Measurements from ENCODE around the gene CNFN.

CNFN gene

GRCh38 chr19:42397263-42398166, 7.4 kb upstream of the CNFN start:
- H3K4me3 ChIP-seq (ENCODE audit: low read depth, low read length) = peak overlapping the region; percentile 81
- no peaks in the 10 kb centered on the region for H3K9me3 ChIP-seq (ENCODE audit: control insufficient read depth, insufficient read depth, low read length)
- H3K9ac ChIP-seq (ENCODE audit: low read depth, low read length) = peak overlapping the region; percentile 59
- H3K27me3 ChIP-seq (ENCODE audit: control insufficient read depth, insufficient read depth, low read length) = peaks cover 13% of the 10 kb centered on the region
- H3K36me3 ChIP-seq (ENCODE audit: control insufficient read depth, insufficient read depth, low read length) = no peaks in the 10 kb centered on the region
- peaks cover 20% of the 10 kb centered on the region for H3K4me1 ChIP-seq (ENCODE audit: control insufficient read depth, insufficient read depth, low read length)
- H3K27ac ChIP-seq (ENCODE audit: low read depth, low read length) = peak overlapping the region; percentile 26

- Histone ChIP-seq H3K9me3 (ENCODE audit: control insufficient read depth, insufficient read depth, low read length) (no peaks in the 10 kb centered on the region), H3K27me3 (ENCODE audit: control insufficient read depth, insufficient read depth, low read length) (peaks cover 10% of the 10 kb centered on the region; the same call in 1 of the 2 replicates), H3K27ac (ENCODE audit: low read depth, low read length) (peak overlapping the region; percentile 77), H3K4me1 (ENCODE audit: control insufficient read depth, insufficient read depth, low read length) (peaks cover 18% of the 10 kb centered on the region), H3K9ac (ENCODE audit: low read depth, low read length) (peak overlapping the region; percentile 65), H3K4me3 (ENCODE audit: low read depth, low read length) (peak overlapping the region; percentile 81), H3K36me3 (ENCODE audit: control insufficient read depth, insufficient read depth, low read length) (no peaks in the 10 kb centered on the region)
Observed at GRCh38 chr19:42396381-42397262, 6.5 kb upstream of the CNFN start.

- H3K4me3 ChIP-seq (ENCODE audit: low read depth, low read length) = no peak overlapping the region
- no peak overlapping the region for H3K27ac ChIP-seq (ENCODE audit: low read depth, low read length)
- H3K9ac ChIP-seq (ENCODE audit: low read depth, low read length) = no peak overlapping the region
- no peaks in the 10 kb centered on the region for H3K9me3 ChIP-seq (ENCODE audit: control insufficient read depth, insufficient read depth, low read length)
- no peaks in the 10 kb centered on the region for H3K36me3 ChIP-seq (ENCODE audit: control insufficient read depth, insufficient read depth, low read length)
- H3K4me1 ChIP-seq (ENCODE audit: control insufficient read depth, insufficient read depth, low read length) = peaks cover 17% of the 10 kb centered on the region
- H3K27me3 ChIP-seq (ENCODE audit: control insufficient read depth, insufficient read depth, low read length) = peaks cover 27% of the 10 kb centered on the region
Observed at GRCh38 chr19:42394751-42395150, 4.7 kb upstream of the CNFN start.

GRCh38 chr19:42392165-42392564, 2.1 kb upstream of the CNFN start:
- Histone ChIP-seq H3K27ac (ENCODE audit: low read depth, low read length) (no peak overlapping the region), H3K27me3 (ENCODE audit: control insufficient read depth, insufficient read depth, low read length) (peaks cover 23% of the 10 kb centered on the region), H3K9ac (ENCODE audit: low read depth, low read length) (no peak overlapping the region)

GRCh38 chr19:42388851-42389489, 1.1 kb downstream of the CNFN start:
- Histone ChIP-seq H3K27ac (ENCODE audit: low read depth, low read length) (no peak overlapping the region), H3K4me3 (ENCODE audit: low read depth, low read length) (no peak overlapping the region), H3K9ac (ENCODE audit: low read depth, low read length) (no peak overlapping the region), H3K27me3 (ENCODE audit: control insufficient read depth, insufficient read depth, low read length) (peaks cover 23% of the 10 kb centered on the region), H3K4me1 (ENCODE audit: control insufficient read depth, insufficient read depth, low read length) (0 out of 2 replicates have a peak, but pooled peaks cover 5% of the 10 kb centered on the region), H3K36me3 (ENCODE audit: control insufficient read depth, insufficient read depth, low read length) (no peaks in the 10 kb centered on the region), H3K9me3 (ENCODE audit: control insufficient read depth, insufficient read depth, low read length) (no peaks in the 10 kb centered on the region)

More at GRCh38 chr19:42392165-42392564, 2.1 kb upstream of the CNFN start:
- Histone ChIP-seq H3K9me3 (ENCODE audit: control insufficient read depth, insufficient read depth, low read length) (no peaks in the 10 kb centered on the region), H3K36me3 (ENCODE audit: control insufficient read depth, insufficient read depth, low read length) (no peaks in the 10 kb centered on the region), H3K4me1 (ENCODE audit: control insufficient read depth, insufficient read depth, low read length) (peaks cover 10% of the 10 kb centered on the region; the same call in 1 of the 2 replicates), H3K4me3 (ENCODE audit: low read depth, low read length) (no peak overlapping the region)

GRCh38 chr19:42386974-42387707, 3.0 kb downstream of the CNFN start:
- Histone ChIP-seq H3K36me3 (ENCODE audit: control insufficient read depth, insufficient read depth, low read length) (no peaks in the 10 kb centered on the region), H3K9ac (ENCODE audit: low read depth, low read length) (peak overlapping the region; percentile 74), H3K4me3 (ENCODE audit: low read depth, low read length) (peak overlapping the region; percentile 82), H3K9me3 (ENCODE audit: control insufficient read depth, insufficient read depth, low read length) (no peaks in the 10 kb centered on the region), H3K27ac (ENCODE audit: low read depth, low read length) (peak overlapping the region; percentile 84), H3K4me1 (ENCODE audit: control insufficient read depth, insufficient read depth, low read length) (0 out of 2 replicates have a peak, but pooled peaks cover 5% of the 10 kb centered on the region), H3K27me3 (ENCODE audit: control insufficient read depth, insufficient read depth, low read length) (peaks cover 23% of the 10 kb centered on the region)

- Histone ChIP-seq H3K36me3 (ENCODE audit: control insufficient read depth, insufficient read depth, low read length) (peaks cover 5% of the 10 kb centered on the region), H3K9ac (ENCODE audit: low read depth, low read length) (no peak overlapping the region)
Observed at GRCh38 chr19:42380155-42380554, 9.9 kb downstream of the CNFN start.

GRCh38 chr19:42378225-42379215, 11.6 kb downstream of the CNFN start:
- peaks cover 14% of the 10 kb centered on the region for H3K36me3 ChIP-seq (ENCODE audit: control insufficient read depth, insufficient read depth, low read length)
- no peak overlapping the region for H3K9ac ChIP-seq (ENCODE audit: low read depth, low read length)
- H3K9me3 ChIP-seq (ENCODE audit: control insufficient read depth, insufficient read depth, low read length) = no peaks in the 10 kb centered on the region
- H3K27me3 ChIP-seq (ENCODE audit: control insufficient read depth, insufficient read depth, low read length) = no peaks in the 10 kb centered on the region
- H3K4me3 ChIP-seq (ENCODE audit: low read depth, low read length) = no peak overlapping the region
- H3K27ac ChIP-seq (ENCODE audit: low read depth, low read length) = no peak overlapping the region
- H3K4me1 ChIP-seq (ENCODE audit: control insufficient read depth, insufficient read depth, low read length) = no peaks in the 10 kb centered on the region

More at GRCh38 chr19:42380155-42380554, 9.9 kb downstream of the CNFN start:
- H3K27me3 ChIP-seq (ENCODE audit: control insufficient read depth, insufficient read depth, low read length) = no peaks in the 10 kb centered on the region
- no peaks in the 10 kb centered on the region for H3K9me3 ChIP-seq (ENCODE audit: control insufficient read depth, insufficient read depth, low read length)
- no peaks in the 10 kb centered on the region for H3K4me1 ChIP-seq (ENCODE audit: control insufficient read depth, insufficient read depth, low read length)
- H3K27ac ChIP-seq (ENCODE audit: low read depth, low read length) = no peak overlapping the region
- no peak overlapping the region for H3K4me3 ChIP-seq (ENCODE audit: low read depth, low read length)

GRCh38 chr19:42376177-42376555, 13.9 kb downstream of the CNFN start:
- no peak overlapping the region for H3K4me3 ChIP-seq (ENCODE audit: low read depth, low read length)
- no peaks in the 10 kb centered on the region for H3K27me3 ChIP-seq (ENCODE audit: control insufficient read depth, insufficient read depth, low read length)
- no peak overlapping the region for H3K27ac ChIP-seq (ENCODE audit: low read depth, low read length)
- H3K9me3 ChIP-seq (ENCODE audit: control insufficient read depth, insufficient read depth, low read length) = no peaks in the 10 kb centered on the region
- H3K9ac ChIP-seq (ENCODE audit: low read depth, low read length) = no peak overlapping the region
- H3K36me3 ChIP-seq (ENCODE audit: control insufficient read depth, insufficient read depth, low read length) = peaks cover 16% of the 10 kb centered on the region
- H3K4me1 ChIP-seq (ENCODE audit: control insufficient read depth, insufficient read depth, low read length) = peaks cover 4% of the 10 kb centered on the region
